ENCODE results near the gene SH3BP4.

Gene SH3BP4

DNA sequence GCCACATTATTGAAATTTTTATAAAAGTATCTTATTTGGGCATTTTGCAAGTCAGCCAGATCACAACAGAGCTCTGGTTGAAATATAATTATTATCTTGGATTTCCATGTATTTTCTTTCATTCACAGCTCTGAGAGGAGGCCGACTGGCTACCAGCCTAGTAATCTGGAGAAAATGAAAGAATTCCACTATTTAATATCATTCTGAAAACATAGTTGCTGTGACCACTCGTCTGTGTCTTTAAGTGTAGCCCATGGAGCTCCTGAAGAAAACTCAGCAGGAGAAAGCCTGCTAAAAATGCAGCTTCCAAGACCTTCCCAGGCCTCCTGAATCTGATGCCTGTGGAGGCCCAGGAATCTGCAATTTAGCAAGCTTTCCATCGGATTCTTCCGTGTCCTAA, 114.7 kb downstream of the SH3BP4 start:
- no peak for DNase-seq

DNA sequence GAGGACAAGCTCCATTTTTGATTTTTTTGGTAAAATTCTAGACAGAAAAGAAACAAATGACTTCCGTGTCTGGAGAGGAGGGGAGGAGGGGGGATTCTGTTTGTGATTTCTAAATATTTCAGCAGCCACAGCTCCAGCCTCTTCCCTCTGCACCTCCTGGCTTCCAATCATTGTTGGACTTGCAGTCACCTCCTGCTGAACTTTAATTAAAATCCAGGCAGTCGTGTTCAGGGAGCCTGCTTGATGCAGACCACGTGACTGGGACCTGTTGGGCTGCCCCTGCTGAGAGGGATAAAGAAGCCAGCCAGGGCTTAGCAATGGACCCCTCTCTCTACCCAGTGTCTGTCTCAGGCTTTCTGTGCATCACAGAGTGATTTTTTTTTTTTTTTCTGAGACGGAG, 115.1 kb downstream of the SH3BP4 start:
- DNase-seq: no peak

DNA sequence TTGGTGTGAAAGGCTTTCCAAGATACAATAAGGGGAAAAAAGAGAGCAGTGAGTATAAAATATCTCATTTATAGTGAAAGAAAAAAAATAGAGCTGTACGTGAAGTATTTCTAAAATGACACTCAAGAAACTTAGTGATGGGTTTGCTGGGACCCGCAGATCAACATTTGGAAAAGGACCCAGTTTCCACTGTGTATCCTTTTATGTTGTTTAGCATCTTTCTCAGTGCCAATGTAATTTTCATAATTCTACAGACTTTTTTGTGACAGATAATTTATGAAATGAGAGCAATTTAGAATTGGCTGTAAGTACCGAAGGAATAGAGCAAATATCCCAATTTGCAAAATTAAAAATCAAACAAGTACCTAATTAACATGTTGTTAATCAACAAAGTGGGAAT, 116.9 kb downstream of the SH3BP4 start:
- no peak for DNase-seq

DNA sequence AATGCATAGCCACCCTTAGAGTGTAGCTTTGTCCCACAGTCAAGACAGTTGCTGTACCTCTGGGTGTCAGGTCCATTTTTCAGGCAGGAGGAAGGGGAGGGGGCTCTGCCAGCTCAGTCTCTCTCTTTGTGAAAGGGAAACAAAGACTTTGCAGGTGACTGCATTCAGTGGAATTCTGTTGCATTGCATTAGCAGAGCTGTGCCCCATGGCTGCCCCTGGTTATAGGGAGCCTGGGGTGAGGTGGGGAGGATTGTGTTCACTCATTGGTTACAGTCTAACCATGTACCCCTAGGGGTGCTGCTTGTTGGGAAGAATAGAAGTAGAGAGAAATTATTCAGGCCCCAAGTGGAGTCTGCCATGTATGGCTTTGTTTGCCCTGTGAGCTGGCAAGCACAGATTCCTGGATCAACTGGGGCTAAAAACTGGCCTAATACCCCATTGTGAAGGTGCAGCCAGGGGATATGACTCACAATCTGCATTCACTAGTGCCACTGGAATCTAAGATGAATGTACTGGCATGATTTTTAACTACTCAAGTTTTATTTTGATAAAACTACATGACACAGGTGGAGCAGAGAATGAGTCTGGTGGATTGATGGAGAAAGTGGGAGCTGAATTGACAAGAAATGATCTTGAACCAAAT, 118.4 kb downstream of the SH3BP4 start:
- DNase-seq: no peak

DNA sequence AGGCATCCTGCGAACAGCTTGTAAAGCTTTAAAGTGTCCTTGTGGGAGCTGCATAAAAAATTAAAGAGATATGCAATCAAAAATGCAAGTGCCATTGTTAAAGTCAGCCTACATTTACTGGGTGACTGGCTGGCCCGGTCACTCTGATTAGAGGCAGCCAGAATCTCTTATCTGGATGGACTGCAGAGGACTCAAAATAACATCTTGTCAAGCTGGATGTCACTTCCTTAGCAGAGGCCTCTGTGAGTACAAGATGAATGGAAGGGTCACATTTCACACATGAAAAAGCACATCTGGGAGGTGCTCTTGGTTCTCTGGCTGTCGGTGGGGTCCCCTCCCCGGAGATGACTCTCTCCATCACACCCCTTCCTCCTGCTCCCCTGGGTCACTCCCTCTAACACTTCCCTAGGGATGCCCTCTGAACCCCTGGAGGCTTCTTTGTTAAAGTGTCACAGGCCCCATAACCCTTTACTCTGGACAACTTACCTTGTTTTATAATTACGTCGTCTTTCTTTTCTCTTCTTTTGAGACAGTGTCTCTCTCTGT, 122.1 kb downstream of the SH3BP4 start:
- DNase-seq: no peak

DNA sequence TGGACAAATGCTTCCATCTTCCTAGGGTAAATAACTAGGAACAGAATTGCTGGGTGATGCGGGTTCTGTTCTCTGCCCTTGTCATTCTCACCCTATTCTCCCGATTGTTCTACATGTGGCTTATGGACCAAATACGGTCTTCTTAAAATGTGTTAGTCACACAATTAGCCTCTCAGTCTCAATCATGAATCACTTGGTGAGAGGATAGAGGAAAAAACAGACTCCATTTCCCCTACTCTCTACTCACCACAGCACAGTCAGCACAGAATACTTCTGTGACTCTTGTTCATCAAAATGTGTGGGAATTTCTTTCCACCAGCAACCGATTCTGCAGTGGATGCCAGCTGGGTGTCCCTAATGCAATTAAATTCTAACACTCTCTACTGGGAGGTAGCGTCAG, 125.2 kb downstream of the SH3BP4 start:
- no peak for DNase-seq

DNA sequence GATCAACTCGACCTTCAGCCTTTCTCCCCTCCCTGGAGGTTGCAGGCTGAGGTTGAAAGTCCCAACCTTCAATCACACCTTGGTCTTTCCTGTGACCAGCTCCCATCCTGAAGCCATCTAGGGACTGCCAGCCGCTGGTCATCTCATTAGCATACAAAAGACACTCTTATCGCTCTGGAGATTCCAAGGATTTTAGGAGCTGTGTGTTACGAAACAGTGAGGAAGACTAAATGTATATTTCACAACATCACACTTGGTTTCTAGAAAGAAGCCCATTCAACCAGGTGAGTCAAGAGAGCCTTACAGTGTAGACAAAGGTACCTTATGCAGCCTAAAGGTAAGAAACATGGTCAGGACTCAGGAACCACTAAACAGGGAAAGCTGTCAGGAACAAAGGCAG, 126.4 kb downstream of the SH3BP4 start:
- DNase-seq: no peak

DNA sequence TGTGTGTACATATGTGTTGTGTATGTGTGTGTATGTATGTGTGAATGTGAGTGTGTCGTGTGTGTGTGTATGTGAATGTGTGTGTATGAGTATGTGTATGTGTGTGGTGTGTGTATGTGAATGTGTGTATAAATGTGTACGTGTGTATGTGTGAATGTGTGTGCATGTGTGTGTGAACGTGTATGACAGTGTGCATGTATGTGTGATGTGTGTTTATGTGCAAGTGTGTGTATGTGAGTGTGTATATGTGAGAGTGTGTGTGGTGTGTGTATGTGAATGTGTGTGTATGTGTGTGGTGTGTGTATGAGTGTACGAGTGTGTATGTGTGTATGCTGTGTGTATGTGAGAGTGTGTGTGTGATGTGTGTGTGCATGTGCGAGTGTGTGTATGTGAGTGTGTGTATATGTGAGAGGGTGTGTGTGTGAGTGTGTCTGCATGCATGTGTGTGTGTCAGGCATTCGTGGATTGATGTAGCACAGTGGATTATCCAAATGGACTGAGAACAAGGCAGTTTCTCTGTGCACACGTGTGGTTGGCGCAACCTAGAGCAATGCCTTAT, 127.2 kb downstream of the SH3BP4 start:
- DNase-seq: no peak

DNA sequence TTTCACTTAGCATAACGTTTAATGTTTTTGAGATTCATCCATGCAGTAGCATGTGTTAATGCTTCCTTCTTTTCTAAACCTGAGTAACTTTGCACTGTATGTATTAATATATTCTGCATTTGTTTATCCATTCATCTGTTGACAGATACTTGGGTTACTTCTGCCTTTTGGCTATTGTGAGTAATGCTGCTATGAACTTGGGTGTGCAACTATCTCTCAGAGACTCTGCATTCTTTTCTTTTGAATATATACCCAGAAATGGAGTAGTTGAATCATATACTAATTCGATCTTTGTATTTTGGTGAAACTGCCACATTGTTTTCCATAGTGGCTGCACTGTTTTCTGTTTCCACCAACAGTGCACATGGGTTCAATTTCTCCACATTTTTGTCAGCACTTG, 128.3 kb downstream of the SH3BP4 start:
- no peak for DNase-seq

DNA sequence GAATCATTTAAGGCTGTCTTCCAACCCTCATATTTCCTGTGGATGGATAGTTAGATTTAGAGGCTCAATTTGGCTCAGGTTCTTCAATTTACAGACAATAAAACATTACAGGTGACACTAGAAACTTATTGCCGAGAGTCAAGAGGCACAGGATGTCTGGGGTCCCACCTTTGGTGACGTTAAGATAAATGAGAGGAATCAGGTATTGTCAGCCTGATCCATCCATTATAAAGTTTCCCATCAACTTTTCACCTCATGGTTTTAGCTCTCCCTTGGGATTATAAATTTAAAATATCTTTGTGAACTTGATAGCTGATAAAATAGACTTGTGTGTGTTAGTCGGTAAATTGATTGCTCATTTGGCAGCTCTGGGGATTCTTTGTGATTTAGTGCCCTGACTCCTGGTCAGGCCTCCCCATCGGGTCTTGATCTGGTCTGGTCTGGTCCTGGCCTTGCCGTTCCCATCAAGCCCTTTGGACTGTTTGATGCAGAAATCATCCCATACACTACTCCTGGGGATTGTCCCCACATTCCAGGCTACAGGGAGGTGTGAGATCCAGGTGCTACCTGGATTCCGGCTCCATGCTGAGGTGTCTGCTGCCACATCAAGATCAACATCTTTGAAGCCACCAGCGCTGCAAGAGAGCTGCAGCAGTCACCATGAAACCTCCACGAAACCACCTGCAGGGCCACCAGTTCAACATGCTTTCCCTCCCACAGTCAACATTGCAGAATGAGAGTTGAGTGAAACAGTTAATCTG, 130.9 kb downstream of the SH3BP4 start:
- DNase-seq: no peak

DNA sequence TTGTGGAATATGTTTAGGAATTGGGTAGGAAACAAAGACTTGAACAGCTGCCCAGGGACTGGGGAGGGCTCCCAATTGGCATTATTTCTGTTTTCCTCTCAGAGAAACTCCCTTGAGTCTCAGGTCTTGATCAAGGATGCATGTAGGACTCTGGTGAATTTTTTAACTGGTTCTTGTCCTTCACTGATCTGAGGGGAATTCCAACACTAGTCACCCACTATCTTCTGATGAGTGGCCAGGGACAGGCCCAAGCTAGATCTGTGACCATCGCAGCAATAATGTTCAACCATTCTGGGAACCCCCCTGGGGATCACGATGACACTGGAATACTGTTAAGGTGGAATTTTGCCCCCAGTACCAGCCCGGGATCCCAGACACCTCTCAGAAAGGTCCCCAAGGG, 132.0 kb downstream of the SH3BP4 start:
- no peak for DNase-seq

DNA sequence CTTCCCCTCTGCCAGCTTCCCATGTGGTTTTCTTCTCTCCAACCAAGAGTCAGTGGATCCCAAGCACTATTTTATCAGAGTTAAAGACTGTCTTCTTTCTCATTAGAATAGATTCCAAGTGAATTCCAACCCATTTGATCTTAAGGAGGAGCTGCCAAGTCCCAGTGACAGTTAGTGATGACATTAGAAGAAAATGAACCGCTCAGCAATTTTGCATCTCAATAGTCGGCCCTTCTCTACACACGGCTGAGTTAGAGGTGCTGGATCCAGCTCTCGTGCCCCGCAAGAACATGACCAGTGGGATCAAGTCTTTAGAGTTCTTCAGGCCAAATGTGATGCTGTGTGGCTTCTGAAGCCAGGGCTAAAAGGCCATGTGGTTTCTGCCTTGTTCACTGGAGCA, 132.6 kb downstream of the SH3BP4 start:
- DNase-seq: no peak

DNA sequence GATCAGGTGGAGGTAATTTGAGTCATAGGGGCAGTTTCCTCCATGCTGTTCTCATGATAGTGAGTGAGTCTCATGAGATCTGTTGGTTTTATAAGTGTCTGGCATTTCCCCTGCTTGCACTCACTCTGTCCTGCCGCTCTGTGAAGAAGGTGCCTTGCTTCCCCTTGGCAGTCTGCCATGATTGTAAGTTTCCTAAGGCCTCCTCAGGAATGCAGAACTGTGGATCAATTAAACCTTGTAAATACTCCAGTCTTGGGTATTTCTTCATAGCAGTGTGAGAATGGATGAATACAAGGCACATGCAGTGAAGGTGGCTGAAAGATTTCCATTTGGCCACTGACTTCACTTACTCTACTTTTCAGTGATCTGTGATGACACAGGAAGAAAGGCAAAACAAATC, 133.7 kb downstream of the SH3BP4 start:
- DNase-seq: no peak

DNA sequence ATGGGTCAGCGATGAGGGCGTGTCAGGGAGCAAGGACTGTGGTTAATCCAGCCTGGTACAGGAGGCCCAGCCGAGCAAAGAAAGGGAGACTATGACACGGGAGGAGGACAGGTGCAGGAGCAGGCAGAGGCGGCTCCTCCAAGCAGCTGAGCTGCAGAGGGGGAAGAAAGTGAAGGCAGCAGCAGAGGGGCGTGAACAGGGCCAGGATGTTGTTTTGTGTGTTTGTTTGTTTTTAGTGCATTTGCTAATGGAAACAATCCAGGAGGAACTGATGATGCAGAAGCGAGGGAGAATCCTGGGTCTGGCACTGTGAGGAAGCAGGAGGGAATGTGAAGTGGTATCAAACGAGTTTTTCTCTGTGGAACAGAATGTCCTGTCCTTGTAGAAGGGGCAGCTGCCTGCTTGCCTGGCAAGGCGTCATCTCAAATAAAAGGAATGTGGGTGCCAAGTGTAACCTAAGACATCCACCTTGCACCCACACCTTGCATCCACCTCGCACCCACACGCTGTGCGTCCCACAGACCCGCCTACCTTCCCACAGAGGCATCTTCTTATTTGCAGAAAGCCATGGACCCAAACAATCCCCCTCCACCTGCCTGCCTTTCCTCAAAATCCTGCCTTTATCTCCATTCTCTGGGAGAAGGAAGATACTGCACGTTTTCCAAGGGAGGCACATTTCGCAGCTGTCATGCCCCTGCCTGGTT, 134.8 kb downstream of the SH3BP4 start:
- no peak for DNase-seq

DNA sequence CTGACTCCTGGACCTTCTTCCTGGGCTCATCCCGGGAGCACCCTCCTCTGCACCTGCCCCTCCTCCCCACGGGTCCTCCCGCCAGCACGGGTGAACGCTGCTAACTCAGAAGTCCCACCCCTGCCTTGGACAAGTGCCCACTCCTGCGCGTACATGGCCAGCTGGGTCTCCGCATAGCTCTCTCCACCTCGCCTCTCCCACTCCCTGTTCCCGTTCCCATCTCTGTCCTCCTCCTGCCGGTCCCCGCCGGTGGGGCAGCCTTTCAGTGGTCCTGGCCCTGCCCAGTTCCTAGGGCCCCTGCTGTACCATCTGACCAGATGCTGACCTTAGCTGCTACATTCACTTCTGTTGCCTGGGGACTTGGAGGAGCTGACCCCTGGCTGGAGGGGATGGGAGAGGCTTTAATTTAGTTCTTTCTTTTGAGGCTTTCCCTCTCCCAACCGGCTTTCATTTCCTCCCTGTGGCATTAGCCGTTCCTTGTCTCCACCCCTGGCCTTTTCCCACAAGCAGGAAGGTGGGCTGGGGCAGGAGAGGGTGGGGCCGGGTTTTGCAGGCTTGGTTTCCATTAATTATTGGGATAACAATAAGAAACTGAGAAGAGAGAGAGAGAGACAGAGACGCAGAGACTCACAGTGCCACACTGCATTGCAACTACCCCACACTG, 136.1 kb downstream of the SH3BP4 start:
- no peak for DNase-seq

DNA sequence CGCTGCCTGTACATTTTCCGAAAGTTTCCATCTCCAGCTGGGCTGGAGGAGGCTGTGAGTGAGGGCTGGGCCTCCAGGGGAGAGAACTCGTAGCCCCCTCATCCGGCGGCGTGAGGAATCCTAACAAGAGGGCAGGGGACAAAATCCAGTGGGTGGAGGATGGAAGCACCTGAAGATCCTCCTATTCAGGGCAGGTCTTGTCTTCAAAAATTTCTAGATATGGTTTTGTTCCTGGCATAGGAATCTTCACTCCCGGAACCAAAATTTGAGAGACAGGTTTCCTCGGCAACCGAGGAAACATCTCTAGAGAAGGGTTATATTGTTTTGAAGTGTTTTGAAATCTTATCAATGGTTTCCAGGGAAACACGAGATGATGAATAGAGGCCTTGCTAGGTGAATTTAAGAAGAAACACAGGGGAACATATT, 136.7 kb downstream of the SH3BP4 start:
- DNase-seq: no peak

DNA sequence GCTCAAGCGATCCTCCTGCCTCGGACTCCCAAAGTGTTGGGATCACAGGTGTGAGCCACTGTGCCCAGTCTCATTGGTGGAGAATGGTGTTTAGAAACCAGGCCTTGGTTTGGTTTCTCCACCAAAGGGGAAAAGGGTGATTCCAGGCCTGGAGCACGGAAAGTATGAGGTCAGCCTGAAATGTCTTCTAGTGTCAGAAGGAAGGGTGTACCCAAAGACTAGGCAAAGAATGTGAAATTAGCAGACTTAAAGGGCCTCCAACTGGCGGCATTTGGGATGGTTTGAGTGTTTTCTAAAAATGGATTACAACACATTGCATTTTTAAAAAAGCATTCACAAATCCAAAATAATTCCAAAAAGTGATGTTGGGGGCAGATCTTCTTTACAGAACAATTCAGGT, 139.6 kb downstream of the SH3BP4 start:
- DNase-seq: no peak

DNA sequence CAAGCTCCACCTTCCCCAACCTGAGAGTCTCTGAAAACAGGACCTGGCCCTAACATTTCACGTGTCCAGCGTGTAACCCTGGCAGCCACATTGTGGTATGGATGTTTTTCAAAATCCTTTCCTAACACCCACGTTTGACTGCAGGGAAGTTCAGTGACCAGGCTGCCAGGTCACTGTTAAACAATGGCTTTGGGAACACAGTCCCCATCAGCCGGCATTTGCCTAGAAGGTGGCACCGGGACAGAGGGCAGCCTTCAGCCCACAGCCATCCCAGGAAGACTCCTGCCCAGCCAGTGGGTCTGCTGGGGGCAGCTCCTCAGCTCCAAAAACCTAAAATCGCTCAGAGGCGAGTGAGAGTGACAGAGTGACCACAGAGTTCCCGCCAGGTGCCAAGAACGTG, 140.2 kb downstream of the SH3BP4 start:
- DNase-seq: no peak

DNA sequence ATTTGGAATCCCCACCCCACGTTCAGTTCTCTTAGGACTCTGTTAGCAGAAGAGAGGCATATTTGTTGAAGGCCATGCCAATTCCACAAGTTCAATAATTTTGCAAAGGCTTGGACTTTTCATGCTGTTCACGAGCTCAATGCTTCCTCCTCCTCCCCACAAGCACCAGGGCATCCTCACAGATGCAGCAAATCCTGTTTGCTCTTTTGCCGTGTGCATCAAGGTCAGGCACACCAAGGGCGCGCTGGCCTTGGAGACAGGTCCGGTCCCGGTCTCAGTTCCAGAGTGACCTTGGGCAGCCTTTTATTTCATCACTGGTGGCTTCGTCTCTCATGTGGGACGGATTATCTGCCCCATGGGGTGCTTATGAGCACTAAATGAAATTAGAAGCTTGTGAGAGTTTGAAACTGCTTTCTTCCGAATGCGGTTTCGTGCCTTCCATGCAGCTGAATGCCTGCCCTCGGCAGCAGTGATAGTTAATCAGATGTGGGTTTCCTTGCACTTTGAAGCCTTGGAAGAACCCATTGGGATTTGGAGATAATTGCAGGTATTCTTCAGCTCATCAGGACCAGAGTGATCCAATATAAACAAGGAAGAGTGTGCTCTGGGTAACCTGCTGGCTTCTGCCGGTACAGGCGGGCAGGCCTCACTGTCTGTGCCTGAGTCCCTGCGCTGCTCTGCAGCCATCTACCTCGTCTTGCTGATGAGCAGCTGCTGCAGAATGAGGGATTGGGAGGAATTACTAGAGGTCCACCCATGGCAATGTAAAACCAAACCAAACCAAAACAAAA, 140.8 kb downstream of the SH3BP4 start:
- DNase-seq: no peak

DNA sequence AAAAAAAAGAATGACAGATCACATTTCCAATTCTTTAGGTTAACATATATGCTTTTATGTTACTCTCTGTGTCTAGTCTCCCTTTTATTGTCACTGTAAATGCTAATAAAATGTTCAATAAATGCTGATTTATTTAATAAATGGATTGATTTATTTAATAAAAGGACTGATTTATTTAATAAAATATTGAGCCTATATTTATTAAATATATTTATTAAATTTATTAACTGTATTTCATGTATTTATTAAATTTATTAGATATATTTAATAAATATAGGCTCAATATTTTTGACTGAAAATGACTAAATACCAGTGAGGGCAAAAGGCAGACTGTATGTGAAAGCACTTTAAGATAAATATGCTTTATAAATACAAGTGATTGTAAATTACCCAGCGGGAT, 142.6 kb downstream of the SH3BP4 start:
- no peak for DNase-seq

DNA sequence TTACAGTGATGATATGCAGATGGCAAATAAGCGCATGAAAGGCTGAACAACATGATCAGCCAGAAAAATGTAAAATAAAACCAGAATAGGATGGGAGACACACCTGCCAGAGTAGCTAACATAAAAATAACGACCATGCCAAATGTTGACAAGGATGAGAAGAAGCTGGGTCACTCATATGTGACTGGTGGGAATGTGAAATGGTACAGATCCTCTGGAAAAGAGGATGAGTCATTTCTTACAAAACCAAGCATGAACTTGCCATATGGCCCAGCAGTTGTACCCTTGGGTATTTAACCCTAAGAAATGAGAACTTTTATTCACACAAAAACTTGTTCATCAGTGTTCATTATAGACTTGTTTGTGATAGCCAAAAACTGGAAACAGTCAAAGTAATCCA, 143.8 kb downstream of the SH3BP4 start:
- no peak for DNase-seq

DNA sequence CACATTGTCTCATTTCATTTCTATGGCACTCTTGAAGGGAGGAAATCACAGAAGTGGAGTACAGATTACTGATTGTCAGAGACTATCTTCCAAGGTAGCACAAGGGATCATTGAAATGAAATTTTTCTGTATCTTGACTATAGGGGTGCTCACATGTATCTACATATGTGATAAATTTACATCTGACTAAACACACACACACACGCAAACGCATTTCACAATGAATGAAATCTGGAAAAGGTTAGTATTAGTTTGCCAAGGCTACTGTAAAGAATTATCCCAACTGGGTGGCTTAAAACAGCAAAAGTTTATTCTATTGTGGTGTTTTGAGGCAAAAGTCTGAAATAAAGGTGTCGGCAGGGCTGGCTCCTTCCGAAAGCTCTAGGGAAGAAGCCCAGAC, 144.6 kb downstream of the SH3BP4 start:
- no peak for DNase-seq
